Keratinocyte (primary cell): ENCODE measurements around the gene TMCO1. TPM values are rescaled to one million over a fixed set of nuclear protein-coding genes. Genes with fewer than 3 reads are reported as not detected.

Experiments used
- DNase-seq: peaks from one replicate; pipeline ENCODE4 v3.0.0-alpha.2; 2011; ENCODE audit warnings: low read depth, missing footprints, low spot score
- FAIRE-seq: peaks from 2 replicates; lab custom pipeline; 2011; peaks lifted over from hg19 to GRCh38; lab: Jason Lieb, UNC
- H2AFZ ChIP-seq: 2 replicates; pipeline ENCODE4 v1.6.0; 2012; ENCODE audit warnings: low read length, control low read depth, inconsistent platforms; ENCODE audit not compliant: control insufficient read depth
- H3K27ac ChIP-seq: 2 replicates; pipeline ENCODE4 v1.5.1; 2011; ENCODE audit warnings: low read length; ENCODE audit not compliant: control insufficient read depth, insufficient read depth
- H3K27me3 ChIP-seq: 3 replicates; pipeline ENCODE4 v1.6.0; 2011; ENCODE audit warnings: low read length; ENCODE audit not compliant: control insufficient read depth, insufficient read depth; ENCODE audit errors: extremely low read depth
- H3K36me3 ChIP-seq, 2 experiments: 2 replicates in 1 of 2; 3 replicates in 1 of 2; pipeline ENCODE4 v1.5.1; 2011; ENCODE audit warnings: low read length in 2 of 2, mild to moderate bottlenecking in 1 of 2; ENCODE audit not compliant: control insufficient read depth in 2 of 2, insufficient read depth in 2 of 2; ENCODE audit errors: extremely low read depth in 1 of 2
- H3K4me1 ChIP-seq: 3 replicates; pipeline ENCODE4 v1.5.1; 2011; ENCODE audit warnings: low read length; ENCODE audit not compliant: control insufficient read depth, insufficient read depth; ENCODE audit errors: extremely low read depth
- H3K4me2 ChIP-seq: 3 replicates; pipeline ENCODE4 v1.6.0; 2011; ENCODE audit warnings: low read depth, low read length; ENCODE audit not compliant: control insufficient read depth, insufficient read depth; ENCODE audit errors: extremely low read depth
- H3K4me3 ChIP-seq, 3 experiments: fragments of 200-600 bp in 1 of 3; sonication (generic) in 1 of 3; 2 replicates in 2 of 3; 3 replicates in 1 of 3; pipeline ENCODE4 v1.5.1; 2011 to 2016; ENCODE audit warnings: low read length in 3 of 3, mild to moderate bottlenecking in 3 of 3, control low read depth in 2 of 3, inconsistent platforms in 1 of 3, low read depth in 1 of 3, mixed read lengths in 1 of 3, mixed run types in 1 of 3, moderate library complexity in 1 of 3; ENCODE audit not compliant: control insufficient read depth in 2 of 3, insufficient read depth in 2 of 3; ENCODE audit errors: extremely low read depth in 1 of 3
- H3K79me2 ChIP-seq: 2 replicates; pipeline ENCODE4 v1.6.0; 2012; ENCODE audit warnings: low read length; ENCODE audit not compliant: control insufficient read depth, insufficient read depth
- H3K9ac ChIP-seq: 3 replicates; pipeline ENCODE4 v1.6.0; 2011; ENCODE audit warnings: low read length; ENCODE audit not compliant: control insufficient read depth, insufficient read depth; ENCODE audit errors: extremely low read depth
- H3K9me1 ChIP-seq: 3 replicates; pipeline ENCODE4 v1.6.0; 2011; ENCODE audit warnings: low read length; ENCODE audit not compliant: control insufficient read depth, insufficient read depth; ENCODE audit errors: extremely low read depth
- H3K9me3 ChIP-seq: 2 replicates; pipeline ENCODE4 v1.5.1; 2012; ENCODE audit warnings: low read depth, low read length; ENCODE audit not compliant: control insufficient read depth
- H4K20me1 ChIP-seq: 3 replicates; pipeline ENCODE4 v1.6.0; 2011; ENCODE audit warnings: low read length; ENCODE audit not compliant: control insufficient read depth, insufficient read depth; ENCODE audit errors: extremely low read depth
- CTCF ChIP-seq, 3 experiments: IDR thresholded peaks in 1 of 3; conservative IDR thresholded peaks in 1 of 3; optimal IDR thresholded peaks in 1 of 3; 2 replicates in 2 of 3; 3 replicates in 1 of 3; pipeline versions ENCODE3 to v1.5.1; 2011; ENCODE audit warnings: low read length in 3 of 3, mild to moderate bottlenecking in 3 of 3, moderate library complexity in 2 of 3, control low read depth in 1 of 3, inconsistent platforms in 1 of 3; ENCODE audit not compliant: insufficient read depth in 2 of 3; ENCODE audit errors: extremely low read depth in 1 of 3
- EZH2 ChIP-seq: IDR thresholded peaks from one replicate; pipeline ENCODE4 v1.6.1; 2012; ENCODE audit warnings: inconsistent platforms, mild to moderate bottlenecking, low read length, moderate library complexity
- dilution Hi-C: fragments of 300-500 bp; cut with MboI; formaldehyde crosslinking; loops from one replicate; pipeline ENCODE4 v1.7.0; 2020; ENCODE audit warnings: low sequenced_read_pairs; ENCODE audit not compliant: extremely low pct_ligation_motif_present
- polyA plus RNA-seq, 5 experiments: library from polyadenylated mRNA; depleted of rRNA in 3 of 5; stranded (reverse) in 3 of 5; stranded (forward) in 1 of 5; unstranded in 1 of 5; fragments of >200 nt; gene quantifications; 1 replicate in 1 of 5; 2 replicates in 3 of 5; 3 replicates in 1 of 5; pipeline versions ENCODE4 v1.2.1 to v1.2.3, GENCODE V29; 2011 to 2012; ENCODE audit warnings: missing spikeins in 2 of 5, low read depth in 1 of 5, low replicate concordance in 1 of 5

The TMCO1 gene
- polyA plus RNA-seq, 1 donor (not counting 4 experiments of a cell fraction or from before 2014, with no cell fraction given) = 172 TPM

DNA sequence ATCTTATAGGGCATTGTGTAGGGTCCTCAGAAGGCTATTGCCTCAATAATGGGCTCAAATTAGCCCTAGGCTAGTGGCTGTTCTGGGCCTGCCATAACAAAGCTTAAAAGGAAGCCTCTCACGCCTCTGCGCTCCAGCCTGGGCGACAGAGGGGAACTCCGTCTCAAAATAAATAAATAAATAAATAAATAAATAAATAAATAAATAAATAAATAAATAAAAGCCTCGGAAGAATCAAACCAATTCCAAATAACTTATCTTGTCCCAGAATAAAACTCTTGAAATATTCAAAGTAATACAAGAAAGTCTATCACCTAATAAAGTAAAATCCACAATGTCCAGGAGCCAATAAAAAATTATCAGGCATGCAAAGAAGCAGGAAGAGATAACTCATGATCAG, 55.9 kb downstream of the TMCO1 start:
- Histone ChIP-seq H3K4me3 (no peak overlapping the region), H3K79me2 (no peaks in the 10 kb centered on the region), H3K27ac (no peak overlapping the region), H3K36me3 (no peaks in the 10 kb centered on the region), H3K27me3 (no peaks in the 10 kb centered on the region), H3K4me2 (no peak overlapping the region), H4K20me1 (no peaks in the 10 kb centered on the region), H3K9me3 (no peaks in the 10 kb centered on the region), H2AFZ (no peak overlapping the region), H3K9ac (no peak overlapping the region), H3K9me1 (no peaks in the 10 kb centered on the region), H3K4me1 (no peaks in the 10 kb centered on the region)
- FAIRE-seq (no peak), DNase-seq (no peak)
- no peak for TF ChIP-seq CTCF (optimal IDR thresholded peaks at IDR 0.05 in 1 of 3, IDR thresholded peaks at IDR 0.05 in 1 of 3, conservative IDR thresholded peaks at IDR 0.05 in 1 of 3; ENCODE audit: extremely low read depth in 1 of 3, insufficient read depth in 2 of 3, low read length in 3 of 3)
- no peak for TF ChIP-seq EZH2
- dilution Hi-C loops = no loop called here

- FAIRE-seq = no peak
- Histone ChIP-seq H3K9me1 (no peaks in the 10 kb centered on the region), H4K20me1 (no peaks in the 10 kb centered on the region), H3K4me2 (no peak overlapping the region), H2AFZ (no peak overlapping the region), H3K27me3 (no peaks in the 10 kb centered on the region), H3K79me2 (no peaks in the 10 kb centered on the region), H3K4me1 (no peaks in the 10 kb centered on the region), H3K36me3 (no peaks in the 10 kb centered on the region), H3K4me3 (no peak overlapping the region), H3K9ac (no peak overlapping the region), H3K9me3 (no peaks in the 10 kb centered on the region), H3K27ac (no peak overlapping the region)
- TF ChIP-seq CTCF (optimal IDR thresholded peaks at IDR 0.05 in 1 of 3, IDR thresholded peaks at IDR 0.05 in 1 of 3, conservative IDR thresholded peaks at IDR 0.05 in 1 of 3; ENCODE audit: extremely low read depth in 1 of 3, insufficient read depth in 2 of 3, low read length in 3 of 3) (no peak), EZH2 (no peak)
- DNase-seq = no peak
- dilution Hi-C loops = no loop called here
Observed at GRCh38 chr1:165707984-165708706, 60.5 kb downstream of the TMCO1 start.
